HCT116 (cell line): ENCODE data around the gene NDUFS7. TPM values are rescaled to one million over a fixed set of nuclear protein-coding genes. Genes with fewer than 3 reads are reported as not detected.

Experiments
- ATAC-seq: fragments of 200-7000 bp; cut with Tn5 transposase; 2 replicates; pipeline ENCODE4 v1.9.1; 2020; ENCODE audit warnings: mild to moderate bottlenecking, moderate library complexity
- BruUV-seq: library from RNA; stranded (reverse); fragments of 400-500 nt; replicated peaks from 2 replicates; lab custom pipeline; 2021; lab: Mats Ljungman, UMichigan
- CTCF ChIA-PET: fragments of 300-600 bp; sonication (Branson Sonifier 250); formaldehyde crosslinking; loops from one replicate; lab custom pipeline; 2021; ENCODE audit warnings: antibody characterized with exemption; lab: Charles Lee
- POLR2A ChIA-PET: fragments of 300-600, 350-600 bp; sonication (Branson Sonifier 250); formaldehyde crosslinking; loops from one replicate; lab custom pipeline; 2021; ENCODE audit warnings: antibody characterized with exemption; lab: Charles Lee
- RAD21 ChIA-PET, 2 experiments: fragments of 300-600 bp; sonication (Branson Sonifier 250); formaldehyde crosslinking; loops; one replicate each; lab custom pipeline; 2023; ENCODE audit warnings: low total read pairs in 2 of 2; ENCODE audit not compliant: uncharacterized antibody in 2 of 2, unreplicated experiment in 2 of 2, low non-redundant PET in 1 of 2; lab: Charles Lee
- DNase-seq: peaks from one replicate; pipeline ENCODE4 v3.0.0-alpha.2; 2010; ENCODE audit warnings: low read depth, low spot score
- H2AFZ ChIP-seq: fragments of 200-600 bp; shearing (Covaris generic), sonication (generic); 2 replicates; pipeline ENCODE4 v1.6.1; 2017; ENCODE audit warnings: low read depth, mixed run types, mixed read lengths, antibody characterized with exemption, low read length; ENCODE audit not compliant: poor library complexity, severe bottlenecking
- H3K27ac ChIP-seq: 2 replicates; pipeline ENCODE4 v1.5.1; 2012; ENCODE audit warnings: low read depth, low read length
- H3K27me3 ChIP-seq: fragments of 200-600 bp; sonication (generic); 2 replicates; pipeline ENCODE4 v1.6.1; 2016; ENCODE audit warnings: mixed run types, low read length, mixed read lengths; ENCODE audit not compliant: insufficient read depth
- H3K36me3 ChIP-seq, 2 experiments: fragments of 200-500 bp in 1 of 2; fragments of 200-600 bp in 1 of 2; sonication (Bioruptor generic) in 1 of 2; sonication (generic) in 1 of 2; 2 replicates each; pipeline versions ENCODE4 v1.5.1 to v1.6.1; 2014 to 2016; ENCODE audit warnings: low read length in 2 of 2, inconsistent platforms in 1 of 2, mixed read lengths in 1 of 2, mixed run types in 1 of 2; ENCODE audit not compliant: insufficient read depth in 2 of 2, control insufficient read depth in 1 of 2
- H3K4me1 ChIP-seq, 2 experiments: fragments of 200-600 bp in 1 of 2; sonication (generic) in 1 of 2; 2 replicates each; pipeline versions ENCODE4 v1.5.1 to v1.6.1; 2012 to 2017; ENCODE audit warnings: low read length in 2 of 2, inconsistent platforms in 1 of 2, mild to moderate bottlenecking in 1 of 2, mixed read lengths in 1 of 2, mixed run types in 1 of 2, moderate library complexity in 1 of 2; ENCODE audit not compliant: insufficient read depth in 2 of 2, control insufficient read depth in 1 of 2
- H3K4me2 ChIP-seq: fragments of 200-600 bp; sonication (generic); 2 replicates; pipeline ENCODE4 v1.6.1; 2017; ENCODE audit warnings: mixed run types, low read length, mixed read lengths
- H3K4me3 ChIP-seq, 2 experiments: fragments of 200-600 bp in 1 of 2; sonication (generic) in 1 of 2; replicated peaks in 1 of 2; 2 replicates each; pipeline ENCODE4 v1.5.1; 2011 to 2016; ENCODE audit warnings: low read length in 2 of 2, control low read depth in 1 of 2, low read depth in 1 of 2, mild to moderate bottlenecking in 1 of 2, mixed read lengths in 1 of 2, mixed run types in 1 of 2
- H3K79me2 ChIP-seq: fragments of 200-600 bp; sonication (generic); 2 replicates; pipeline ENCODE4 v1.6.1; 2017; ENCODE audit warnings: mild to moderate bottlenecking, mixed run types, low read length, moderate library complexity, mixed read lengths; ENCODE audit not compliant: insufficient read depth
- H3K9ac ChIP-seq: fragments of 200-600 bp; sonication (generic); 2 replicates; pipeline ENCODE4 v1.6.1; 2016; ENCODE audit warnings: low read length, mixed read lengths
- H3K9me2 ChIP-seq: fragments of 200-600 bp; sonication (generic), shearing (Covaris generic); 2 replicates; pipeline ENCODE4 v1.6.1; 2017; ENCODE audit warnings: mixed run types, mild to moderate bottlenecking, moderate library complexity; ENCODE audit not compliant: insufficient read depth
- H3K9me3 ChIP-seq, 2 experiments: fragments of 200-500 bp in 1 of 2; fragments of 200-600 bp in 1 of 2; sonication (Bioruptor generic) in 1 of 2; sonication (generic) in 1 of 2; 2 replicates each; pipeline ENCODE4 v1.6.1; 2014 to 2017; ENCODE audit warnings: low read length in 2 of 2, mixed read lengths in 2 of 2, inconsistent platforms in 1 of 2, low read depth in 1 of 2, mild to moderate bottlenecking in 1 of 2, mixed run types in 1 of 2, moderate library complexity in 1 of 2; ENCODE audit not compliant: control insufficient read depth in 1 of 2, insufficient read depth in 1 of 2
- H4K20me1 ChIP-seq: fragments of 200-600 bp; sonication (generic), shearing (Covaris generic); 2 replicates; pipeline ENCODE4 v1.6.1; 2017; ENCODE audit warnings: mixed run types, mild to moderate bottlenecking, moderate library complexity; ENCODE audit not compliant: insufficient read depth
- CBX3 ChIP-seq: IDR thresholded peaks from 2 replicates; pipeline ENCODE4 v1.6.1; 2012; ENCODE audit warnings: low read depth
- CEBPB ChIP-seq: IDR thresholded peaks from 2 replicates; pipeline ENCODE4 v1.6.1; 2012; ENCODE audit warnings: low read depth
- EGR1 ChIP-seq: IDR thresholded peaks from 2 replicates; pipeline ENCODE4 v1.6.1; 2012; ENCODE audit warnings: low read depth
- ELF1 ChIP-seq: IDR thresholded peaks from 2 replicates; pipeline ENCODE4 v1.6.1; 2012; ENCODE audit warnings: low read depth, borderline replicate concordance
- EZH2 ChIP-seq: fragments of 200-600 bp; sonication (generic); IDR thresholded peaks from 2 replicates; pipeline ENCODE4 v1.6.1; 2017; ENCODE audit warnings: antibody characterized with exemption, mixed run types
- EZH2phosphoT487 ChIP-seq: fragments of 200-600 bp; IDR thresholded peaks from 2 replicates; pipeline ENCODE4 v1.6.1; 2018; ENCODE audit warnings: antibody characterized with exemption, borderline replicate concordance
- FOSL1 ChIP-seq: IDR thresholded peaks from 2 replicates; pipeline ENCODE4 v1.6.1; 2012; ENCODE audit warnings: low read depth
- JUND ChIP-seq: IDR thresholded peaks from 2 replicates; pipeline ENCODE4 v1.6.1; 2012
- RAD21 ChIP-seq: IDR thresholded peaks from 2 replicates; pipeline ENCODE4 v1.6.1; 2012; ENCODE audit warnings: low read depth, mild to moderate bottlenecking
- SP1 ChIP-seq: IDR thresholded peaks from 2 replicates; pipeline ENCODE4 v1.6.1; 2012; ENCODE audit warnings: low read depth
- SRF ChIP-seq: IDR thresholded peaks from 2 replicates; pipeline ENCODE4 v1.6.1; 2012; ENCODE audit warnings: low read depth
- TCF7L2 ChIP-seq: IDR thresholded peaks from 2 replicates; pipeline ENCODE4 v1.7.0; 2011; ENCODE audit warnings: borderline replicate concordance, inconsistent platforms; ENCODE audit not compliant: insufficient read depth, insufficient read length; ENCODE audit errors: extremely low read depth
- intact Hi-C: fragments of 100-400 bp; cut with micrococcal nuclease; formaldehyde crosslinking; loops from 2 replicates; pipeline ENCODE4 v1.10.0; 2022
- total RNA-seq: library from RNA; stranded (reverse); gene quantifications from one replicate; pipeline ENCODE4 v1.2.1, GENCODE V29; 2021; ENCODE audit not compliant: unreplicated experiment
- TF ChIP-seq, protein P1 (sequence below), 3 experiments: fragments of 200-600 bp in 1 of 3; sonication (generic) in 1 of 3; IDR thresholded peaks in 2 of 3; conservative IDR thresholded peaks in 1 of 3; 2 replicates each; pipeline ENCODE4 v1.5.1; 2012 to 2017; ENCODE audit warnings: low read depth in 2 of 3, low read length in 2 of 3, antibody characterized with exemption in 1 of 3, borderline replicate concordance in 1 of 3, control low read depth in 1 of 3, mild to moderate bottlenecking in 1 of 3, mixed read lengths in 1 of 3, mixed run types in 1 of 3, moderate library complexity in 1 of 3; ENCODE audit not compliant: insufficient read depth in 1 of 3
- TF ChIP-seq, protein P2 (sequence below): IDR thresholded peaks from 2 replicates; pipeline ENCODE4 v1.6.1; 2012; ENCODE audit warnings: low read depth
- TF ChIP-seq, protein P3 (sequence below): IDR thresholded peaks from 2 replicates; pipeline ENCODE4 v1.6.1; 2012

The NDUFS7 gene
- total RNA-seq, 1 experiment from 2014 or later = 114 TPM

DNA sequence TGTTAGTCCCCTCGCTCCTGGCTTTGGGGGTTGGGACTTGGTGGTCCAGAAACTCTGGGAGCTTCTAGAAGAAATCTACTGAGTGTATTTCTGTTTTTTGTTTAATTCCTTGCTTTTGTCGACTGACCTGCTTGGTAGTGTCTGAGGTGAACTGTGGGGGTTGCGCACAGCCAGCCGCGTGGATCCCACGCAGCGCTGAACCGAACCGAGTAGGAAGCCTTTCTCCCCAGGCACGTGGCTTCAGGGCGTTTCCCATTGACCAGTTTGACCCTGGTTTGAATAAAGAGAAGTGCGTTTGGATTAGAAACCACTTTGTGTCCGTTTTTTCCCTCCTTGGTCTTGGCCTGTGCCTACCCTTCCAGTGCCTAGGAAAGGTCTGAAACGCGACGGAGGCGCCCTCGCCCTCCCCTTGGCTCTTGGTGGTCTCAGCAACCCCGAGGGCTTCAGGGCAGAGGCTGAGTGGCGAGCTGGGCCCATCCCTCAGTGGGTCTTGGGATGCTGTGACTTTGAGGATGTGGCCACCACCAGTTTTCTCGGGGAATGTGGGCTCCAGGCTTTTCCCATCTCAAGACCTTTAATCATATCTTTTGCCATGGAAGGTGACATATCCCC lies 51.8 kb downstream of the NDUFS7 start:
- Histone ChIP-seq H3K4me3 (no peak overlapping the region), H3K4me2 (no peak overlapping the region), H3K9me2 (no peaks in the 10 kb centered on the region), H2AFZ (no peak overlapping the region), H3K9me3 (no peaks in the 10 kb centered on the region), H3K27ac (no peak overlapping the region), H3K27me3 (no peaks in the 10 kb centered on the region), H3K9ac (no peak overlapping the region), H3K4me1 (peaks cover 14 to 32% of the 10 kb centered on the region in 2 experiments; a peak in 3 of 4 replicates), H3K79me2 (peaks cover 37% of the 10 kb centered on the region), H3K36me3 (peaks cover 22 to 44% of the 10 kb centered on the region in 2 experiments), H4K20me1 (peaks cover 3% of the 10 kb centered on the region; the same call in 1 of the 2 replicates)
- CTCF ChIA-PET = no interaction called here
- ATAC-seq (no peak), DNase-seq (no peak)
- POLR2A ChIA-PET = no interaction called here
- TF ChIP-seq JUND (no peak), CBX3 (no peak), SRF (no peak), EGR1 (no peak), TCF7L2 (no peak), FOSL1 (no peak), CEBPB (no peak), SP1 (no peak), EZH2phosphoT487 (no peak), ELF1 (no peak), RAD21 (no peak), EZH2 (no peak)
- TF ChIP-seq, protein P1, sequence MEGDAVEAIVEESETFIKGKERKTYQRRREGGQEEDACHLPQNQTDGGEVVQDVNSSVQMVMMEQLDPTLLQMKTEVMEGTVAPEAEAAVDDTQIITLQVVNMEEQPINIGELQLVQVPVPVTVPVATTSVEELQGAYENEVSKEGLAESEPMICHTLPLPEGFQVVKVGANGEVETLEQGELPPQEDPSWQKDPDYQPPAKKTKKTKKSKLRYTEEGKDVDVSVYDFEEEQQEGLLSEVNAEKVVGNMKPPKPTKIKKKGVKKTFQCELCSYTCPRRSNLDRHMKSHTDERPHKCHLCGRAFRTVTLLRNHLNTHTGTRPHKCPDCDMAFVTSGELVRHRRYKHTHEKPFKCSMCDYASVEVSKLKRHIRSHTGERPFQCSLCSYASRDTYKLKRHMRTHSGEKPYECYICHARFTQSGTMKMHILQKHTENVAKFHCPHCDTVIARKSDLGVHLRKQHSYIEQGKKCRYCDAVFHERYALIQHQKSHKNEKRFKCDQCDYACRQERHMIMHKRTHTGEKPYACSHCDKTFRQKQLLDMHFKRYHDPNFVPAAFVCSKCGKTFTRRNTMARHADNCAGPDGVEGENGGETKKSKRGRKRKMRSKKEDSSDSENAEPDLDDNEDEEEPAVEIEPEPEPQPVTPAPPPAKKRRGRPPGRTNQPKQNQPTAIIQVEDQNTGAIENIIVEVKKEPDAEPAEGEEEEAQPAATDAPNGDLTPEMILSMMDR (IDR thresholded peaks at IDR 0.05 in 2 of 3, conservative IDR thresholded peaks at IDR 0.05 in 1 of 3; ENCODE audit: borderline replicate concordance in 1 of 3, insufficient read depth in 1 of 3, low read depth in 2 of 3, low read length in 2 of 3) = no peak
- TF ChIP-seq, protein P2, sequence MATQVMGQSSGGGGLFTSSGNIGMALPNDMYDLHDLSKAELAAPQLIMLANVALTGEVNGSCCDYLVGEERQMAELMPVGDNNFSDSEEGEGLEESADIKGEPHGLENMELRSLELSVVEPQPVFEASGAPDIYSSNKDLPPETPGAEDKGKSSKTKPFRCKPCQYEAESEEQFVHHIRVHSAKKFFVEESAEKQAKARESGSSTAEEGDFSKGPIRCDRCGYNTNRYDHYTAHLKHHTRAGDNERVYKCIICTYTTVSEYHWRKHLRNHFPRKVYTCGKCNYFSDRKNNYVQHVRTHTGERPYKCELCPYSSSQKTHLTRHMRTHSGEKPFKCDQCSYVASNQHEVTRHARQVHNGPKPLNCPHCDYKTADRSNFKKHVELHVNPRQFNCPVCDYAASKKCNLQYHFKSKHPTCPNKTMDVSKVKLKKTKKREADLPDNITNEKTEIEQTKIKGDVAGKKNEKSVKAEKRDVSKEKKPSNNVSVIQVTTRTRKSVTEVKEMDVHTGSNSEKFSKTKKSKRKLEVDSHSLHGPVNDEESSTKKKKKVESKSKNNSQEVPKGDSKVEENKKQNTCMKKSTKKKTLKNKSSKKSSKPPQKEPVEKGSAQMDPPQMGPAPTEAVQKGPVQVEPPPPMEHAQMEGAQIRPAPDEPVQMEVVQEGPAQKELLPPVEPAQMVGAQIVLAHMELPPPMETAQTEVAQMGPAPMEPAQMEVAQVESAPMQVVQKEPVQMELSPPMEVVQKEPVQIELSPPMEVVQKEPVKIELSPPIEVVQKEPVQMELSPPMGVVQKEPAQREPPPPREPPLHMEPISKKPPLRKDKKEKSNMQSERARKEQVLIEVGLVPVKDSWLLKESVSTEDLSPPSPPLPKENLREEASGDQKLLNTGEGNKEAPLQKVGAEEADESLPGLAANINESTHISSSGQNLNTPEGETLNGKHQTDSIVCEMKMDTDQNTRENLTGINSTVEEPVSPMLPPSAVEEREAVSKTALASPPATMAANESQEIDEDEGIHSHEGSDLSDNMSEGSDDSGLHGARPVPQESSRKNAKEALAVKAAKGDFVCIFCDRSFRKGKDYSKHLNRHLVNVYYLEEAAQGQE = no peak
- TF ChIP-seq, protein P3, sequence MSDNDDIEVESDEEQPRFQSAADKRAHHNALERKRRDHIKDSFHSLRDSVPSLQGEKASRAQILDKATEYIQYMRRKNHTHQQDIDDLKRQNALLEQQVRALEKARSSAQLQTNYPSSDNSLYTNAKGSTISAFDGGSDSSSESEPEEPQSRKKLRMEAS = no peak
- RAD21 ChIA-PET = no interaction called here
- no TSS peak for BruUV-seq
- intact Hi-C loops = no loop called here
